Activated CD8-positive, alpha-beta memory T cell treated with anti-CD3 and anti-CD28 coated beads for 36 hours (primary cell): ENCODE data around the gene FUZ. TPM values are rescaled to one million over a fixed set of nuclear protein-coding genes. Genes with fewer than 3 reads are reported as not detected.
"Not testable (repeated sequence)": the region's sequence is repeated elsewhere in the genome, so short reads cannot be mapped to it uniquely, and the experiment has no call there.

Experiments used
- CTCF ChIA-PET: fragments of 350-600 bp; sonication (Branson Sonifier 250); formaldehyde crosslinking; loops from one replicate; lab custom pipeline; 2021; ENCODE audit warnings: antibody characterized with exemption; lab: Charles Lee
- POLR2A ChIA-PET: fragments of 350-600 bp; sonication (Branson Sonifier 250); formaldehyde crosslinking; loops from one replicate; lab custom pipeline; 2021; ENCODE audit warnings: antibody characterized with exemption; lab: Charles Lee
- total RNA-seq, 2 experiments: library from RNA; stranded (reverse); gene quantifications; one replicate each; pipeline ENCODE4 v1.2.3, GENCODE V29; 2021

FUZ gene
- total RNA-seq, 2 experiments from 2014 or later, result 32.6 to 33.4 TPM

- CTCF ChIA-PET, result no interaction called here
- POLR2A ChIA-PET, result no interaction called here
Measured at GRCh38 chr19:49838885-49839588, 25.9 kb upstream of the FUZ start.

GRCh38 chr19:49837425-49837824 is 24.3 kb upstream of the FUZ start:
- ChIA-PET CTCF (no interaction called here), POLR2A (interaction anchor here (0.8 kb wide), 1 partner anchor 11 kb away, joined by 3 read pairs; no protein-coding TSS in a partner anchor)

- POLR2A ChIA-PET, result no interaction called here
- CTCF ChIA-PET, result no interaction called here
Measured at GRCh38 chr19:49837009-49837310, 23.9 kb upstream of the FUZ start.

- CTCF ChIA-PET, result no interaction called here
Measured at GRCh38 chr19:49836176-49837008, 23.3 kb upstream of the FUZ start.

GRCh38 chr19:49835562-49835961 is 22.5 kb upstream of the FUZ start:
- ChIA-PET POLR2A (no interaction called here), CTCF (no interaction called here)

More at GRCh38 chr19:49836176-49837008, 23.3 kb upstream of the FUZ start:
- POLR2A ChIA-PET, result no interaction called here

GRCh38 chr19:49833599-49833998 is 20.5 kb upstream of the FUZ start:
- ChIA-PET CTCF (no interaction called here), POLR2A (no interaction called here)

GRCh38 chr19:49832556-49832955 is 19.5 kb upstream of the FUZ start:
- CTCF ChIA-PET, result no interaction called here
- POLR2A ChIA-PET, result no interaction called here

GRCh38 chr19:49831592-49831991 is 18.5 kb upstream of the FUZ start:
- POLR2A ChIA-PET, result no interaction called here
- CTCF ChIA-PET, result no interaction called here

GRCh38 chr19:49830766-49831165 is 17.7 kb upstream of the FUZ start:
- ChIA-PET CTCF (no interaction called here), POLR2A (no interaction called here)

- ChIA-PET CTCF (no interaction called here), POLR2A (no interaction called here)
Measured at GRCh38 chr19:49829721-49830120, 16.6 kb upstream of the FUZ start.

- CTCF ChIA-PET, result no interaction called here
- POLR2A ChIA-PET, result no interaction called here
Measured at GRCh38 chr19:49829200-49829599, 16.1 kb upstream of the FUZ start.

- ChIA-PET POLR2A (interaction anchor here (1.3 kb wide), 1 partner anchor 11 kb away, joined by 3 read pairs; no protein-coding TSS in a partner anchor), CTCF (no interaction called here)
Measured at GRCh38 chr19:49827034-49827433, 13.9 kb upstream of the FUZ start.

GRCh38 chr19:49824662-49825061 is 11.6 kb upstream of the FUZ start:
- ChIA-PET POLR2A (no interaction called here), CTCF (no interaction called here)

GRCh38 chr19:49823472-49823871 is 10.4 kb upstream of the FUZ start:
- ChIA-PET CTCF (no interaction called here), POLR2A (no interaction called here)

GRCh38 chr19:49820125-49820524 is 7.0 kb upstream of the FUZ start:
- CTCF ChIA-PET, result no interaction called here
- POLR2A ChIA-PET, result no interaction called here

GRCh38 chr19:49819452-49820115 is 6.5 kb upstream of the FUZ start:
- POLR2A ChIA-PET, result not testable (repeated sequence)
- CTCF ChIA-PET, result interaction anchor here (1.2 kb wide), 1 partner anchor 11 kb away, joined by 3 read pairs; no protein-coding TSS in a partner anchor

- POLR2A ChIA-PET, result no interaction called here
- CTCF ChIA-PET, result interaction anchor here (1.1 to 1.2 kb wide), 2 partner anchors 10 to 102 kb away, joined by 3 read pairs; no protein-coding TSS in a partner anchor
Measured at GRCh38 chr19:49818649-49819370, 5.7 kb upstream of the FUZ start.

GRCh38 chr19:49817964-49818648 is 5.0 kb upstream of the FUZ start, which contains the start of gene MED25:
MED25 (plus strand) TSS chr19:49818289; CDS start chr19:49818342, 53 bp downstream.
- ChIA-PET CTCF (interaction anchor here (1.1 to 1.2 kb wide), 2 partner anchors 9 to 101 kb away, joined by 3 read pairs; no protein-coding TSS in a partner anchor), POLR2A (interaction anchor here (0.5 kb wide), 1 partner anchor 87 kb away, joined by 3 read pairs; no protein-coding TSS in a partner anchor)

- ChIA-PET POLR2A (no interaction called here), CTCF (no interaction called here)
Measured at GRCh38 chr19:49816590-49816989, 3.5 kb upstream of the FUZ start.
